Stimulated activated CD8-positive, alpha-beta memory T cell treated with anti-CD3 and anti-CD28 coated beads, Interleukin-15, amount 100 ng/mL, for 48 hours (primary cell): ENCODE data around the gene CYTL1.
"Not testable (repeated sequence)": the region's sequence is repeated elsewhere in the genome, so short reads cannot be mapped to it uniquely, and the experiment has no call there.

Experiments used
- DNase-seq, 2 donors: peaks; one replicate each; pipeline ENCODE4 v3.0.0-alpha.2; 2020; ENCODE audit warnings: low read depth in 2 of 2

The CYTL1 gene, protein sequence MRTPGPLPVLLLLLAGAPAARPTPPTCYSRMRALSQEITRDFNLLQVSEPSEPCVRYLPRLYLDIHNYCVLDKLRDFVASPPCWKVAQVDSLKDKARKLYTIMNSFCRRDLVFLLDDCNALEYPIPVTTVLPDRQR

DNA sequence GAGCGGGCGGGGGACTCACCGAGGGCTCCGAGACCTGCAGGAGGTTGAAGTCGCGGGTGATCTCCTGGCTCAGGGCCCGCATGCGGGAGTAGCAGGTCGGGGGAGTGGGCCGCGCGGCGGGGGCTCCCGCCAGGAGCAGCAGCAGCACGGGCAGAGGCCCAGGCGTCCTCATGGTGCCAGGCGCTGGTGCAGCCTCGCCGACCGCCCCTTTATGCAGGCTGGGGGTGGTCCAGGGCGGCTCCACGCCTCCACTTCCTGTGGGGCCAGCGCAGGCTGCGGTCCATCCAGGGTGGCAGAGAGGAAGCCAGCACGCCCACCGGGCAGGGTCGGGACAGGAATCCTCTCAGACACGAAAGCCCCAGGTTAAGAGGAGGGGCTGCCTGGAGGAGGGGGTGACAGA lies at the start of gene CYTL1:
TSS of gene CYTL1 (minus strand) at position 185 of the 400 bp plus-strand sequence. CDS start at position 172, 13 bp downstream.
- DNase-seq: no peak

DNA sequence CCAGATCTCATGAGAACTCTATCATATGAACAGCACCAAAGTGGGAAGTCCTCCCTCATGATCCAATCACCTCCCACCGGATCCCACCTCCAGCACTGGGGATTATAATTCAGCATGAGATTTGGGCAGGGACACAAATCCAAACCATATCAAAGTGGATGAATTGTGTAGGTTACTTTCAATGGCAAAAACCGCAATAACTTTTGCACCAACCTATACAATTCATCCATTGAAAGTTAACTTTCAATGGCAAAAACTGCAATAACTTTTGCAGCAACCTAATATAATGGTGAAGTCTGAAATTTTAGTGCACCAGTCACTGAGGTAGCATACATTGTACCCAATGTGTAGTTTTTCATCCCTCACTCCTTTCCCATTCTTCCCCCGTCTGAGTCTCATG lies 48.6 kb upstream of the CYTL1 start:
- no peak for DNase-seq

DNA sequence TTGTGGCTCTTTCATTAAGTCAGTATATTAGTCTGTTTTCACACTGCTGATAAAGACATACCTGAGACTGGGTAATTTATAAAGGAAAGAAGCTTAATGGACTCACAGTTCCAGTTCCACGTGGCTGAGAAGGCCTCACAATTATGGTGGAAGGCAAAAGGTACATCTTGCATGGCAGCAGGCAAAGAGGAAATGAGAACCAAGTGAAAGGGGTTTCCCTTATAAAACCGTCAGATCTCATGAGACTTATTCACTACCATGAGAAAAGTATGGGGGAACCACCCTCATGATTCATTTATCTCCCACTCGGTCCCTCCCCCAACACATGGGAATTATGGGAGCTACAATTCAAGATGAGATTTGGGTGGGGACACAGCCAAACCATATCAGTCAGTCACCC lies 47.7 kb upstream of the CYTL1 start:
- DNase-seq: not testable (repeated sequence)

DNA sequence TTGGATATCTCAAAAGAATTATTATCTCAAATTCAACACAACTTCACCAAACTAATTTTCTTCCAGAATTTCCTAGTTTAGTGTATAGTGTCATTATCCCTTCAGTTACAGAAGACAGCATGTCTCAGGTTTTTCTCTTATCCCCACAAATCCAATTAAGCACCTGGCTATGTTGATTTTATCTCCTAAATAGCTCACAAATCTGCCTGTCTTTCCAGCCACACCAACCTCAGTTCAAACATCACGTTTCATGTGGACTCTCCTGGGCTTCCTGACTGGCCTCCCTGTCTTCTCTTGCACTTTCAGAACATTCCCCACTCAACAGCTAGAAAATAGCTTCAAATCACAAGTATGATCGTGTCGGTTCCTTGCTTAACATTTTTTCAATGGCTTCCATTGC lies 46.8 kb upstream of the CYTL1 start:
- DNase-seq: no peak

DNA sequence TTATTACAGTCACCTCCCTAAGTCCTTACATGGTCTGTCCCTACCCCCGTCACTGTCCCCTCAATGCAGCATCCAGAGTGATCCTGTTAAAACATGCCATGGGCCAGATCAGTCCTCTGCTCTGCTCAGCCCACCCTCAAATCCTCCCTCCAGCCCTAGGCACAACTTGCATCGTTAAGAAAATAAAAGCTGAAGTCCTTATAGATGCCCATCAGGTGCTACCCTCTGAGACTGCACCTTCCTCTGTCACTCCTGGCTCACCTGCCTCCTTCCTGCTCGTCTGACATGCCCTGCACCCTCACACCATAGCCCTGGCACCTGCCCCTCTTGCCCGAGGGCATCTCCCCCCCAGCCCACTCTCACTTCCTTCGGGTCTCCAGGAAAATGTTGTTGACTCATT lies 36.2 kb upstream of the CYTL1 start:
- DNase-seq: no peak

DNA sequence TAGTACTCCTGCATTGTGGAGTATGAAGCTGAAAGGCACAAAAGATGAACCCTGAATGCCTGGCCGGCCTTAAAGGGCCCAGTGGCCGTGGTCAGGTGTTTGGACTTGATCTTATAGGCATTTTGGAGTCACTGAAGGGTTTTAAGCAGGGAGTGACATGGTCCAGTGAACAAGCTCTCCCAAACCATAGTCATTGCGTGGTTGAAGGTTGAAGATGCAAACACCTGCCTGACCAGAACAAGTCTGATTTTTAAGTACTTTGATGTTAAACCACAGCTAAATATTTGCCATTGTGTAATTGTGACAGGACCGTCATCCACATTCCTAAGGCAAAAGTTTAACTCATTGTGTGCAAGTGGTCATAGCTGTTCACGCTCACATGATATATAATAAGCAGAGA lies 35.3 kb upstream of the CYTL1 start:
- DNase-seq: no peak

DNA sequence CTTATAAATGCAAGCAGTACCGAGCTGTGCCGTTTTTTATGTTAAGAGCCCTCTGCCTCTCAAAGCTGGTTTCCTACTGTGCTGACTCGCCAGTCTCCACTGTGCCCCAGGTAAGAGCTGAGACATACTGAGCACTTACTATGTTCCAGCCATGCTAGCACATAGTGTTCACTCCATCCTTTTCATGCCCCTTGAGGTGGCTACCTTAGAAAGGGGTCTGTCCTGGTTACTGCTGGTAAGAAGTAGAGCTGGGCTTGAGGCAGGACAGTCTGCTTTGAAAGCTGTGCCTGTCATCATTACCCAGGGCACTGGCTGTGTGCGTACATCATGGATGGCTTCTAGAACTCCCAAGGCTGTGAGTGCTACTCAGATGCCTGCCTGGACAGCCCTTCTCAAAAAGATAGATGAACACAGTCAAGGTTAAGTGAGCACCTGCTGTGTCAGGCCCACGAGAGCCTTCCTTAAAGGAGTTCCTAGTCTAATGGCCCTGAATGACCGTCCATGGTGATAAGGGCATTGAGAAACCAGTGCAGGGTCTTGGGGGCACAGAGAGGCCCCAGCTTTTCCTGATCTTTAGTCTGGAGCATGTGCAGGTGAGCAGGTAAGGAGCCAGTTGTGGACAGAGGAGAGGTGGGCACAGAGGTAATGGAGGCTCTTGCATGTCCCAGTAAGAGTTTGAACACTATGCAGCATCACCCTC lies 33.6 kb upstream of the CYTL1 start:
- DNase-seq: no peak

DNA sequence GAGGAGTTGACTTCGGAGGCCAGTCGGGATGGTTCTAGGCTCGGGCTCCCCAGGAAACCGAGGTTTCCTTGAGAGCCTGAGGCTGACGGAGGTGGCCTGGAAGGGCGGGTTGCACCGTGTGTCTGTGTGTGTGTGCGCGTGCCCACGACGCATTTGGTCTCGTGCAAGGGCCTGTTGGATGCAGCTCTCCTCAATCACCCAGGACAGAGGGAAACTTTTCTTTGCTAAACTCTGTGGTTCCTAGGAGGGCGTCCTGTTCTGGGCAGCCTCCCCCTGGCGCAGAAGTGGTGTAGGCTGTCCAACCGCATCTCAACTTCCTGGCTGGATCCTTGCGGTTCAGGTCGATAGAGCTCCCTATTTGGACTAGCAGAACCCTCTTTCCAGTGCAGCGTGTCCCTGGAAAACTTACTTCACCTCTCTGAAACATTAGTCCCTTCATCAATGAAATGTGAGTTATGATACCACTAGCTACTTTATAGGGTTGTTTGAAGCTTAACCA lies 33.0 kb upstream of the CYTL1 start:
- DNase-seq: no peak

DNA sequence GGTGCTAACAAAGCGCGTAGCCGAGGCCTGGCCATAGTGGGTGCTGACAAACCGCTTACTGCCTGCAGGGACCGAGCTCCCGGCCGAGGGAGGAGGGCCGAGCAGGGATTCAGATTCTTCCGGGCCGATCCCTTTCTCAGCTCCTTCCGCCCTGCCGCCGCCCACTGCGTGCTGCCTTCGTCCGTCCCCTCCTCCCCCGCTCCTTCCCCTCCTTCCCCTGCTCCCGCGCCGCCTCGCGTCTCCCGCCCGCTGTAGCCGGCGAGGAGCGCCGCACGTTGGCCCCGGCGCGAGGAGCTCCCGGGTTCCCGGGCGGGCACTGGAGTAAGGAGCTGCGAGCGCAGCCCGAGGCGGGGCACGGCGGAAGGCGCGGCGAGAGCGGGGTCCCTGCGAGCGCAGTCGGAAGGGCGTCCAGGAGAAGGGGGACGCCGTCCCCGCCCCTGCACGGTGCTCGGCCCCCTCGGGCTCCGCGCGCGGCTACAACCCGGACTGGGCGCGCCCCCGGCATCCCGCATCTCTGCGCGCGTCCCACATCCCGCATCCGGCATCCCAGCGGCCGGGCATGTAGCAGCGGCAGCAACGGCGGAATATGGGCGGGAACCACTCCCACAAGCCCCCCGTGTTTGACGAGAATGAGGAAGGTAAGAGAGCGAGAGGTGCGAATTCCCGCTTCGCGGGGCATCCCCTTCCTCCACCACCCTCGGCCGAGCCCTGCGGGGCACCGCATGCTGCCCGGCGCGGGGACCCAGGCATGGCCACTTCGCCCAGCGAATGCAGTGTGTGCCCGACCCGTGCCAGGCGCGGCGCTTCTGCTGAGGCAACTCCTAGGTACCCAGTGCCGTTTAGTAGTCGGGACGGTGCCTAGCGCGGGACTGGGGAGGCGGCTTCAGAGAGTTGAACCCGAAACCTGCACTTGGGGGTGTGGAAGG lies 32.3 kb upstream of the CYTL1 start, which contains the start of gene STK32B:
TSS of gene STK32B (plus strand) at position 203 of the 926 bp plus-strand sequence.
- DNase-seq: peak in 1 of 2 donors; percentile 5

DNA sequence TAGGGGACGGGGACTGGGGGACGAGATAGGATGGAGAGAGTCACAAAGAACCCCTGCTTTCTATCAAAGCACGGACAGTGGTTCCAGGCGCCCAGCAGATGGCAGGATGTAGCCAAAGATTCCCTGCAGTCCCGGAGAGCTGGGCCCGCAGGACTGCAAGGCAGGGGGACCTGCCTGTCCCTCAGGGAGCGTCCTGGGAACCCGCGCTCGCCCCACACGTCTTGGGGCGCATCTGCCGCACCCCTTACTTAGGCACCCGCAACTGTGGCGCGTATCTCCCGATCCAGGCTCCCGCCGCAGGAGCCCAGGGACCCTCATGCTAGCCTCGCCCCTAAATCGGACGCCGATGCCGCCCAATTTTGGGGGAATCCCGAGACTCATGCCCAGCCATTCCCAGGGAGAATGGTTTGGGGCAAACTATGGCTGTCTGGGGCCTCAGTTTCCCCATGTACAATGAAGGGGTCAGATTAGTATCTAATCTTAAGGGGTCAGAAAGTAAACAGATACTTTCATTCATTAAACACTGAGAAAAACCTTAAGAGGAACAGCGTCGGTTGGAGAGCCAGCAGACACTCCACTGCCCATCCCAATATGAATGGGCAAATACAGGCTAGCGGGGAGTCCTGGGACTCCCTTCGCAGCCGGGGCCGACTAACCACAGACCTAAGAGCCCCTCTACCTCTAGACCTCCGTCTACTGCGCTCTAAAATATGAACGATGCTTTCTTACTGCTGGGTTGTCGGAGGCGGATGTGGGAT lies 31.4 kb upstream of the CYTL1 start:
- no peak for DNase-seq

DNA sequence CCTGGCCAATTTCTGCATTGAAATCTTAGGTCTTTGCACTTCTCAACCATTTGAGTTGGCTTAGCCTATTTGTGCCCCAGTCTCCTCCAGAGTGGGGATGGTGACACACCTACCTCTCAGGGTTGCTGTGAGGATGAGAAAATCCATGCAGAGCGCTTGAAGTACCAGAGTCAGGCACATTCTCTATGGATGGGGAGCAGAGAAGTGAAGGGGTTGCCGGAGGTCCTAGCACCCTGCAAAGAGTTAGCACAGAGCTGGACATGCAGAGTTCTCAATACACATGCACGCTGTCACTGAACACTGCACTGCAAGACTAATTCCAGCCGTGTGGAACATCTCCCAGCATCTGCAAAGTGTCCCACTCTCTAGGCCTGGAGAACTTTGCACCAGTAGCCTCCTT lies 29.5 kb upstream of the CYTL1 start:
- no peak for DNase-seq

DNA sequence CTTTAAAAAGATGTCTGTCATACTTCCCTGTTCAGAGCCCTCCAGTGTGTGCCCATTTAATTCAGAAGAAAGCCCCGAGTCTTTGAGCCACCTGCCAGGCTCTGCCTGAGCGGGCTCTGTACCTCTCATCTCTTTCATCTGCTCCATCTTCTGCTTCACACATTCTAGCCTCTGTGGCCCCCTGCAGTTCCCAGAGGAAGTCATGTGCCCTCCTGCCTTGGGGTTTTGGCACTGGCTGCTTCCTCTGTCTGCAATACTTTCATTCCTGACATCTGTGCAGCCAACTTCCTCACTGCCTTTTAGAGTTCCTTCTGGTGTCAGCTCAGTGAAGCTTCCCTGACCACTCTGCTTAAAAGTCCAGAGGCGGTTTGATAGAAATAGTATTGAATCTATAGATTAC lies 25.8 kb upstream of the CYTL1 start:
- no peak for DNase-seq

DNA sequence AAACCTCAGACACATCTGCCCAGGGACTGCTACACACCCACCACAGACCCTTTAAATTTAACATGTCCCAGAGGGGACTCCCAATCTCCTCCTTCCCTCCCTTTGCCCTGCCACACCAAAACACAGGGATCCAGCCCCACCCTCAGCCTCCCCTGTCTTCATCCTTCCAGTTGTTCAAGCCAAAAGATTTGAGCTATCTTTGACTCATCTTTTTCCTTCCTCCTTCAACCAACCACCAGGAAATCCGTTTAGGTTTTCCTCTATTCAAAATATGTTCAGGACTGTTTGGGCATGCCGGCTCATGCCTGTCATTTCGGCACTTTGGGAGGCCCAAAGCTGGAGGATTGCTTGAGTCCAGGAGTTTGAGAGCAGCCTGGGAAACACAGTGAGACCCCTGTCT lies 25.1 kb upstream of the CYTL1 start:
- DNase-seq: no peak

DNA sequence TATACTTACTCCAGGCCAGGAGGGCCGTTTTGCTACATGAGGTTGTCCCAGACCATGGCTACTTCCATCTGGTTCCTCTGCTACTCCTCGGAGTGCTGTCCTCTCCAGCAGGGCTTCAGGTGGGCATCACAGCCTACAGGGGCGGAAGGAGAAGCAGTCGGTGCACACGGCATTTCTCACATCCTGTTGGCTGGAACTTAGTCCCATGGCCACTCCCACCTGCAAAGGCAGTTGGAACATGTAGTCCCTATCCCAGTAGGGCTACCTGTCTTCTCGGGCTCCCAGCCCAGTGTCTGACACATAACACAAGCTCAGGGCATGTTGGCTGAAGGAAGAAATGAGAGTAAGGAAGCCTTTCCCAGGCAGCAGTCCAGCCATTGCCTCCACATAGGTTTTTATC lies 24.3 kb upstream of the CYTL1 start:
- no peak for DNase-seq

DNA sequence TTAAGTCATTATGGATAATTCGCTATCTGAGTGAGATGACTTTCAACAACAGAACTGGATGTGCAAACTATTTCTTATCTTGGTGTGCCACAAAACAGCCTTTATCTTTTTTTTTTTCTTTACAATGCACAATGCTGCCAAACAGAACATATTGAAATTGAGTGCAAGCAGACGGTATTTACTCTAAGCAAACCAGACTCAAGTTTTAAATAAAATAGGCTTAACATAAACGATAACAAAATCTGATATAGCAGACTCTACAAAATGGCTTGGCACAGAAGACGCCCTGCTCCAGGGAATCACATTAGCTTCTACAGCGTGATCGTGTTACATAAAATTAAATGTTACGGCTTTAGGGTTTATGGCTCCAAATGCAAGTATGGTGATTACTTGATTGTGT lies 22.4 kb upstream of the CYTL1 start:
- no peak for DNase-seq

DNA sequence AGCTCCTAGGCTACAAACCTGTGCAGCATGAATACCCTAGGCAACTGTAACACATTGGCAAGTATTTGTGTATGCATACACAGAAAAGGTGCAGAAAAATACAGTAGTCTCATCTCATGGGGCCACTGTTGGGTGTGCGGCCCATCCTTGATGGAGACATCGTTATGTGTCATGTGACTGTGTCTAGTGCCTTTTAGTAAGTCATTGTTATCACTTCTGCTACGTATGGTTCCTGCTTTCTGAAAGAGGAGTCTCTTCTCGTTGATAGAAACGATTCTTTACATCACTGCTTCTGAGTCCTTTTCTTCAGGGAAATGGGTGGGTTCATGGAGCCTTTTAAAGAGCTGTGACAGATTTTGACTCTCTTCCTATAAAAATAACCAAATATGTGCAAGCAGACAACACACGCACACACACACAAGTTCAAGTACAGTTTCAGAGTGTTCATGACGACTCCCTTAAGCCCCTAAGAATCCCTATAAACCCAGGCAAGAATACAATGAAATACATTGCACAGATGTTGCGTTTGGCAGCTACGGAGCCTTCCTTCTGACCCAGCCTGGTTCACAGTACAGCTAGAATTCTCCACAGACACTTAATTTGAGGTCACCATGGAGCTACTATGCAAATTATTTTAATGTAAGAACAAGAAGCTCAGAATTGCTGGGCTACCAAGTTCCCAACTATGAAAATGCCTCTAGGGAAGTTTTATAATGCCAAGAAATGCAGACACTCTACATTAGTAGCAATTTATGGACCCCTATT lies 21.8 kb upstream of the CYTL1 start:
- no peak for DNase-seq

DNA sequence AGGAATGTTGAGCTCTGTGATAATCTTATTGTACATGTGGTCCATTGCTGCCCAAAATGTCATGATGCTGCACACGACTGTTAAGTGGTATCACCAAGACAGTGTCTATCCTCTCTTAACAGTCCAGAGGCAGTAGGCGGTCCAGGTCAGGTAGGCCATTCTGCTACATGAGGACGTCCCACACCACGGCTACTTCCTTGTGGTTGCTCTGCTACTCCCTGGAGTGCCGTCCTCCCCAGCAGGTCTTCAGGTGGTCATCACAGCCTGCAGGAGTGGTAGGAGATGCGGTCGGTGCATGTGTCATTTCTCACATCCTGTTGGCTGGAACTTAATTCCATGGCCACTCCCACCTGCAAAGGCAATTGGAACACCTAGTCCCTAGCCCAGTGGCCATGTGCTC lies 20.5 kb upstream of the CYTL1 start:
- no peak for DNase-seq

DNA sequence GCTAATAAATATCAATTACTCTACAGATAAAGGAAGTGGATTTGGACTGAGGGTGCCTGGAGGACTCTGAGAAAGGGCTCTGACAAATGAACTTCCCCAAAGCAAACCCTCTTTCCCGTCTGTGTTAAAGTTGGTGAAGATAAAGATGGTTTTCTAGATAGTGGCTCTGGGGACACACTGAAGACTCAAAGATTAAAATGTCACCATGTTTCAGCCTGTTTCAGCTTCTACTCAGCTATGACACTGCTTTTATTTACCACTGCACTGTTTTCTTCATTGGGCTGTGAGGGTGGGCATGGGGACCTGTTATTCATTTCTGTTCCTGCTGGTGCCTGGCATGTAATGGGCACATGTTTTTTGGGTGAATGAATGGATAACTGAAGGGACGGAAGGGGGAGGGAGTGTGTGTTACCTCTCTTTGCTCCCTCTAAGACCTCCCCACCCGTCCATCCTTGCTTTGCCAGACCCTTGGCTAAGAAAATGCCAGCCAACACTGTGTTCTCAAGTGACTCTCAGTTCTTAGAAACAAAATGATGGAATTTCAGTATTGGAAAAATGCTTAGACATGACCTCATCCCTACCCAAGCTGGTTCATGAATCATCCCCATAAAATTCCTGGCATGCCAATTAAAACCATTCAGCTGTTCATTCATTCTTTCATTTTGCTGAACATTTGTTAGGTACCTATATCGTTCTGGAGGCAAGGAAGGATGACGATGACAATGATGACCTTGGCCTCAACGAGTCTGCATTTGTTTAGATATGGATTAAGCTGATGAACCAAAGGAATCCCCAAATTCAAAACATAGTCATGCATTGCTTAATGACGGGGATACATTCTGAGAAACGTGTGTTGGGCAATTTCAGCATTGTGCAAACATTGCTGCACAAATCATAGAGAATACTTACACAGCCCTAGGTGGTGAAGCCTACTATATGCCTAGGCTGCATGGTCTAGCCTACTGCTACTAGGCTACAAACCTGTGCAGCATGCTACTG lies 18.6 kb upstream of the CYTL1 start:
- DNase-seq: no peak

DNA sequence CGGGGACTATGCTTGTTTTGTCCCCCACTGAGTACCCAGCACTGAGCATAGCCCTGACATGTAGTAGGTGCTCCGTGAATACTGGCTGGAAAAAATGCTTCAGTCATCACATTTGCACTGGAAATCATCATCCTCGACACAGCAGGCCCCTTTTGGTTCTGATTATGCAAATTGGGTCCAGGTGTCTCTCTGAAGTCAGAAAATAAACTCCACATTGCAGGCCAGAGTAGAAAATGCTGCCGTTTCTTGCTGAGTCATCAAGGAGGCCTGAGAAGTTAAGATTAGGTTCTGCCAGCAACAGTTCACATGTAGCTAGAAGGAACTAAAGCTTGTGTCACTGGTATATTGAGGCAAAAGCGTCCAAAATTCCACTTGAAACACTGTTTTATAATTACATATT lies 17.0 kb upstream of the CYTL1 start:
- no peak for DNase-seq

DNA sequence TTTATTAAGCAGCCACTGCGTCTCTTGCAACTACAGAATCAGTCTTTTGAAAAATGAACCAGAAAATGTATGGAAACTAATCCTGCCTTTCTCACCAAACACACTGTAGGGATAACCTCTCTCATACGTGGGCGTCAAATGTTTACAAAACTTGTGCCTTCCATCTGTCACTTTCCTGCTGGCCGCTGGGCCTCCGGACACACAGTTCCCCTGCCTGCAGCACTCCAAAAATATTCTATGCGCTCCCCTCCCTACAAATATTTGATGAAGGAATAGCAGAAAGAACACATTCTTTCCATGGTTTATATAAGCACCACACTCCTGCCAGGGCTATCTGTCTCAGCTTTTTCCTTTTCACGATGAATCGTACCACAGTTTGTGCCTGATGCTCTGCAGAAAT lies 14.9 kb upstream of the CYTL1 start:
- no peak for DNase-seq
